Upper lobe of left lung (tissue), 6 donors: ENCODE measurements around the gene FADS6. TPM values are rescaled to one million over a fixed set of nuclear protein-coding genes. Genes with fewer than 3 reads are reported as not detected.

Experiments
- ATAC-seq, 2 donors: fragments of 200-7000 bp; cut with Tn5 transposase; one replicate each; pipeline ENCODE4 v1.9.1; 2022; ENCODE audit warnings: mild to moderate bottlenecking in 2 of 2, moderate library complexity in 2 of 2; ENCODE audit not compliant: low FRiP score in 2 of 2
- DNase-seq, 2 donors: peaks; one replicate each; pipeline ENCODE4 v3.0.0-alpha.2; 2019 to 2020
- H3K27ac ChIP-seq, 4 donors: fragments of 200-600 bp; sonication (generic); one replicate each; pipeline ENCODE4 v1.5.1; 2016 to 2019
- H3K27me3 ChIP-seq, 4 donors: fragments of 200-600 bp; sonication (generic); one replicate each; pipeline ENCODE4 v1.5.1; 2017 to 2019
- H3K36me3 ChIP-seq, 4 donors: fragments of 200-600 bp; sonication (generic); one replicate each; pipeline ENCODE4 v1.5.1; 2016 to 2019
- H3K4me1 ChIP-seq, 4 donors: fragments of 200-600 bp; sonication (generic); one replicate each; pipeline ENCODE4 v1.5.1; 2018 to 2019
- H3K4me3 ChIP-seq, 4 donors: fragments of 200-600 bp; sonication (generic); one replicate each; pipeline ENCODE4 v1.5.1; 2017 to 2019; ENCODE audit warnings: mild to moderate bottlenecking in 2 of 4, moderate library complexity in 1 of 4
- H3K9me3 ChIP-seq, 4 donors: fragments of 200-600 bp; sonication (generic); one replicate each; pipeline ENCODE4 v1.5.1; 2018 to 2019
- CTCF ChIP-seq, 6 experiments: fragments of 450-650 bp in 4 of 6; fragments of 200-600 bp in 2 of 6; sonication (generic) in 2 of 6; IDR thresholded peaks; one replicate each; pipeline ENCODE4 v1.5.1; 2016 to 2019; ENCODE audit warnings: antibody characterized with exemption in 6 of 6
- EP300 ChIP-seq, 4 donors: sonication (generic); formaldehyde crosslinking; IDR thresholded peaks; one replicate each; pipeline ENCODE4 v1.5.1; 2017; ENCODE audit warnings: antibody characterized with exemption in 4 of 4, control low read depth in 2 of 4
- POLR2A ChIP-seq, 4 donors: fragments of 450-650 bp; IDR thresholded peaks; one replicate each; pipeline ENCODE4 v1.5.1; 2016 to 2017; ENCODE audit warnings: antibody characterized with exemption in 4 of 4, mild to moderate bottlenecking in 2 of 4
- POLR2AphosphoS5 ChIP-seq, 2 donors: sonication (generic); formaldehyde crosslinking; IDR thresholded peaks; one replicate each; pipeline ENCODE4 v1.5.1; 2017; ENCODE audit warnings: antibody characterized with exemption in 2 of 2
- WGBS, 2 donors: methylation state at CpG; one replicate each; pipeline ENCODE4 v1.1.5; 2017 to 2018; 5-methylcytosine and 5-hydroxymethylcytosine counted together
- total RNA-seq, 6 donors: library from RNA; depleted of rRNA in 4 of 6; stranded (reverse); fragments of >200 nt in 4 of 6; gene quantifications; one replicate each; pipeline versions ENCODE4 v1.1.0 to v1.2.1, GENCODE V29; 2016 to 2021
- donor health status: DM: no; HTN: no; CAD: no; lungs with moderate emphysema.
- donor health status: DM: no; HTN: yes; CAD: no; lungs with severe emphysema.

Gene FADS6
- total RNA-seq, 6 donors from 2014 or later, result not detected

DNA sequence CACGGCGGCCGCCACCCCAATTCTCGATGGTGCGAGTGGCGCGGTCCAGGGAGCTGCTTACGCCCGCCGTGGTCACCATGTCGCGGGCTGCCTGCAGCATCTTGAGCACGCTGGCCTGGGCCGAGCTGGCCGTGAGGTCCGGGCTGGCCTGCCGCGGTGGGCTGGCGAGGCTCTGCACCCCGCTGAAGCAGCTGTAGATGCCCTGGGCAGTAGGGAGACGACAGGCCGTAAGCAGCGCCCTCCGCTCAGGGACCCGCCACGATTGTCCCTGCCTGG is 50.1 kb downstream of the FADS6 start:
- TF ChIP-seq POLR2A (IDR thresholded peaks at IDR 0.05), result no peak
- no peak for TF ChIP-seq EP300 (IDR thresholded peaks at IDR 0.05)
- no peak for TF ChIP-seq CTCF (IDR thresholded peaks at IDR 0.05)
- TF ChIP-seq POLR2AphosphoS5 (IDR thresholded peaks at IDR 0.05), result no peak
- Histone ChIP-seq H3K27ac (no peak overlapping the region), H3K36me3 (peaks cover 0 to 7% (median 0%) of the 10 kb centered on the region in 4 donors), H3K9me3 (no peaks in the 10 kb centered on the region), H3K27me3 (no peaks in the 10 kb centered on the region), H3K4me1 (peaks cover 21 to 31% (median 26%) of the 10 kb centered on the region in 4 donors), H3K4me3 (peak overlapping the region in 3 of 4 donors; percentile 51 to 54 (median 52))
- ATAC-seq (no peak), DNase-seq (no peak)
- 36 to 50% methylated on average over 2 to 11 of the region's 26 CpGs for WGBS, 2 donors

DNA sequence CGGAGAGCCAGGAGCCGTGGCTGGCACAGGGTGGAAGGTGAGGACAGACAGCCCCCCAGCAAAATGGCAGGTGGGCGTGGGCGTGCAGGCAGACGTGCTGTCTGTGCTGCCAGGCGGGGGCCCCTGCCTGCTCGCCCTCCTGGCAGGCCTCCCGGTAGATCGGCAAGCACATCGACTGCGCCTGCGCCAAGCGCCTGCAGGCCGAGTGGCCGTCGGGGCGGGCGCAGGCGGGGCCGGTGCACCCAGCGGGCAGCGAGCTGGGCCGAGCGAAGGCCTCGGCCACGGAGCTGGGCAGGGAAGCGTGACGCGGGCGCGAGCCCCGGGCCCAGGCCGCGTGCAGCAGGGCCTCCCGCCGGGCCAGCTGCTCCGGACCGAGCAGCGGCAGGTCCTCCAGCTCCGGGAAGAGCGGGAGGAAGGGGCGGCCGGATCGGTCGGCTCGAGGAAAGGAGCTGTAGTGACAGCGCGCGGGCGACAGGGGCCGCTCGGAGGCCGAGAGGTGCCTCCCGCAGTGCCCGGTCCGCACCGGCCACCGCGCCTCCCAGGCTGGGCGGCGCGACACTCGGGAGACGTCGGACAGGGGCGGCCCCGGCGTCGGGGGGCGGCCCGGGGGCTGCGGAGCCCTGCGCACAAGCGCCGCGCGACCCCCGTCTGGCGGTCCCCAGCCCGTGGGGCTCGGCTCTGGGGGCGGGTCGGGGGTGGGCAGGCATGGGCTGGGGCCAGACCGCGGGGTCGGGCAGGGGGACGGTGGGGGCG is 50.7 kb downstream of the FADS6 start:
- no peaks in the 10 kb centered on the region for H3K27me3 ChIP-seq
- no peak for TF ChIP-seq POLR2A (IDR thresholded peaks at IDR 0.05)
- TF ChIP-seq CTCF (IDR thresholded peaks at IDR 0.05), result peak; percentile 78 to 96 (median 90)
- no peak for TF ChIP-seq POLR2AphosphoS5 (IDR thresholded peaks at IDR 0.05)
- no peak for TF ChIP-seq EP300 (IDR thresholded peaks at IDR 0.05)
- ATAC-seq, result peak; percentile 54 to 88
- DNase-seq, result peak; percentile 71 to 94
- no peaks in the 10 kb centered on the region for H3K9me3 ChIP-seq
- H3K27ac ChIP-seq, result peak overlapping the region in 1 of 4 donors; percentile 64
- peaks cover 0 to 9% (median 0%) of the 10 kb centered on the region in 4 donors for H3K36me3 ChIP-seq
- H3K4me3 ChIP-seq, result peak overlapping the region; percentile 43 to 54 (median 52)
- 0 to 2% methylated on average over 22 to 23 of the region's 88 CpGs for WGBS, 2 donors
- H3K4me1 ChIP-seq, result peaks cover 21 to 31% (median 26%) of the 10 kb centered on the region in 4 donors

GRCh38 chr17:74842146-74842598 is 51.3 kb downstream of the FADS6 start:
- Histone ChIP-seq H3K4me1 (peaks cover 21 to 31% (median 26%) of the 10 kb centered on the region in 4 donors), H3K4me3 (peak overlapping the region in 3 of 4 donors; percentile 51 to 54 (median 52)), H3K9me3 (no peaks in the 10 kb centered on the region), H3K27me3 (no peaks in the 10 kb centered on the region), H3K36me3 (peaks cover 0 to 10% (median 0%) of the 10 kb centered on the region in 4 donors), H3K27ac (peak overlapping the region in 1 of 4 donors; percentile 64)
- ATAC-seq, result peak in 1 of 2 donors; percentile 2
- TF ChIP-seq CTCF (IDR thresholded peaks at IDR 0.05) (no peak), POLR2AphosphoS5 (IDR thresholded peaks at IDR 0.05) (no peak), POLR2A (IDR thresholded peaks at IDR 0.05) (no peak), EP300 (IDR thresholded peaks at IDR 0.05) (no peak)
- whole genome bisulfite sequencing, 2 donors, result 34 to 70% methylated on average over 4 to 7 of the region's 8 CpGs
- DNase-seq, result no peak

DNA sequence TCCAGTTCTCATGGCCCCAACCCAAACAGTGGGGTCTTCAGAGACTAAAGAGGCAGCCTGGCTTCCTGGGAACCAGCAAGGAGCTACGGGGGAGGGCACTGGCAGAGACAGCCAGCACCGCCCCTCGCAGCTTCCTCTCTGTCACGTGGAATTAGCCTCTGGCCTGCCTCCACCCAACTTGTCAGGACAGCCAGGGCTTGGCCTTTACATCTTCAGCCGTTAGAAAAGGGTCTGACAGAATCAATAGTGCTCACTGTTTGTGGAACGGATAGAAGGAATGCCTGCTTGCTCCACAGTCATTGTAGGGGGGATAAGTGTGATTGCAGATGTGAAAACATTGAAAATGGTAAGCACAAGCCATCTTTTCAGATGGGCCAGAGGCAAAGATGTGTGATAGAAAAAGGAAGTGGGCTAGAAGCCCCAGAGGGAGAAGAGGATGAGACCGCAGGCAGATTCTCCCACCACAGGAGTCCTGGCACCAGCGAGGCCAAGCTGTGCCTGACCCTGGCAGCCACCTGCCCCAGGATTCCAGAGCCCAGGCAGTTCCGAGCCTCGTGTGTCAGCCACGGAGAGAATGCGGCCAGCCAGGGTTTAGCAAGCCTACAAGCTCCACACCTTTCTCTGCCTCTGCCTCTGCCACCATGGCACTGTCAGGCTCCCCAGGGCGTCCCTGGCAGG is 52.3 kb downstream of the FADS6 start:
- no peak for TF ChIP-seq POLR2AphosphoS5 (IDR thresholded peaks at IDR 0.05)
- no peak for TF ChIP-seq EP300 (IDR thresholded peaks at IDR 0.05)
- TF ChIP-seq POLR2A (IDR thresholded peaks at IDR 0.05), result no peak
- TF ChIP-seq CTCF (IDR thresholded peaks at IDR 0.05), result no peak
- 38 to 46% methylated on average over 8 to 13 of the region's 13 CpGs for WGBS, 2 donors
- ATAC-seq (peak in 1 of 2 donors; percentile 69), DNase-seq (peak in 1 of 2 donors; percentile 62)
- Histone ChIP-seq H3K9me3 (no peaks in the 10 kb centered on the region), H3K4me3 (no peak overlapping the region), H3K4me1 (peaks cover 21 to 31% (median 26%) of the 10 kb centered on the region in 4 donors), H3K36me3 (peaks cover 0 to 21% (median 3%) of the 10 kb centered on the region in 4 donors), H3K27me3 (no peaks in the 10 kb centered on the region), H3K27ac (peak overlapping the region in 1 of 4 donors; percentile 9)
